HCT116 (cell line): ENCODE measurements around the gene STING1. TPM values are rescaled to one million over a fixed set of nuclear protein-coding genes. Genes with fewer than 3 reads are reported as not detected.

Source experiments
- ATAC-seq: fragments of 200-7000 bp; cut with Tn5 transposase; 2 replicates; pipeline ENCODE4 v1.9.1; 2020; ENCODE audit warnings: mild to moderate bottlenecking, moderate library complexity
- BruUV-seq: library from RNA; stranded (reverse); fragments of 400-500 nt; replicated peaks from 2 replicates; lab custom pipeline; 2021; lab: Mats Ljungman, UMichigan
- CTCF ChIA-PET: fragments of 300-600 bp; sonication (Branson Sonifier 250); formaldehyde crosslinking; loops from one replicate; lab custom pipeline; 2021; ENCODE audit warnings: antibody characterized with exemption; lab: Charles Lee
- POLR2A ChIA-PET: fragments of 300-600, 350-600 bp; sonication (Branson Sonifier 250); formaldehyde crosslinking; loops from one replicate; lab custom pipeline; 2021; ENCODE audit warnings: antibody characterized with exemption; lab: Charles Lee
- RAD21 ChIA-PET, 2 experiments: fragments of 300-600 bp; sonication (Branson Sonifier 250); formaldehyde crosslinking; loops; one replicate each; lab custom pipeline; 2023; ENCODE audit warnings: low total read pairs in 2 of 2; ENCODE audit not compliant: uncharacterized antibody in 2 of 2, unreplicated experiment in 2 of 2, low non-redundant PET in 1 of 2; lab: Charles Lee
- DNase-seq: peaks from one replicate; pipeline ENCODE4 v3.0.0-alpha.2; 2010; ENCODE audit warnings: low read depth, low spot score
- H2AFZ ChIP-seq: fragments of 200-600 bp; shearing (Covaris generic), sonication (generic); 2 replicates; pipeline ENCODE4 v1.6.1; 2017; ENCODE audit warnings: low read depth, mixed run types, mixed read lengths, antibody characterized with exemption, low read length; ENCODE audit not compliant: poor library complexity, severe bottlenecking
- H3K27ac ChIP-seq: 2 replicates; pipeline ENCODE4 v1.5.1; 2012; ENCODE audit warnings: low read depth, low read length
- H3K27me3 ChIP-seq: fragments of 200-600 bp; sonication (generic); 2 replicates; pipeline ENCODE4 v1.6.1; 2016; ENCODE audit warnings: mixed run types, low read length, mixed read lengths; ENCODE audit not compliant: insufficient read depth
- H3K36me3 ChIP-seq, 2 experiments: fragments of 200-500 bp in 1 of 2; fragments of 200-600 bp in 1 of 2; sonication (Bioruptor generic) in 1 of 2; sonication (generic) in 1 of 2; 2 replicates each; pipeline versions ENCODE4 v1.5.1 to v1.6.1; 2014 to 2016; ENCODE audit warnings: low read length in 2 of 2, inconsistent platforms in 1 of 2, mixed read lengths in 1 of 2, mixed run types in 1 of 2; ENCODE audit not compliant: insufficient read depth in 2 of 2, control insufficient read depth in 1 of 2
- H3K4me1 ChIP-seq, 2 experiments: fragments of 200-600 bp in 1 of 2; sonication (generic) in 1 of 2; 2 replicates each; pipeline versions ENCODE4 v1.5.1 to v1.6.1; 2012 to 2017; ENCODE audit warnings: low read length in 2 of 2, inconsistent platforms in 1 of 2, mild to moderate bottlenecking in 1 of 2, mixed read lengths in 1 of 2, mixed run types in 1 of 2, moderate library complexity in 1 of 2; ENCODE audit not compliant: insufficient read depth in 2 of 2, control insufficient read depth in 1 of 2
- H3K4me2 ChIP-seq: fragments of 200-600 bp; sonication (generic); 2 replicates; pipeline ENCODE4 v1.6.1; 2017; ENCODE audit warnings: mixed run types, low read length, mixed read lengths
- H3K4me3 ChIP-seq, 2 experiments: fragments of 200-600 bp in 1 of 2; sonication (generic) in 1 of 2; replicated peaks in 1 of 2; 2 replicates each; pipeline ENCODE4 v1.5.1; 2011 to 2016; ENCODE audit warnings: low read length in 2 of 2, control low read depth in 1 of 2, low read depth in 1 of 2, mild to moderate bottlenecking in 1 of 2, mixed read lengths in 1 of 2, mixed run types in 1 of 2
- H3K79me2 ChIP-seq: fragments of 200-600 bp; sonication (generic); 2 replicates; pipeline ENCODE4 v1.6.1; 2017; ENCODE audit warnings: mild to moderate bottlenecking, mixed run types, low read length, moderate library complexity, mixed read lengths; ENCODE audit not compliant: insufficient read depth
- H3K9ac ChIP-seq: fragments of 200-600 bp; sonication (generic); 2 replicates; pipeline ENCODE4 v1.6.1; 2016; ENCODE audit warnings: low read length, mixed read lengths
- H3K9me2 ChIP-seq: fragments of 200-600 bp; sonication (generic), shearing (Covaris generic); 2 replicates; pipeline ENCODE4 v1.6.1; 2017; ENCODE audit warnings: mixed run types, mild to moderate bottlenecking, moderate library complexity; ENCODE audit not compliant: insufficient read depth
- H3K9me3 ChIP-seq, 2 experiments: fragments of 200-500 bp in 1 of 2; fragments of 200-600 bp in 1 of 2; sonication (Bioruptor generic) in 1 of 2; sonication (generic) in 1 of 2; 2 replicates each; pipeline ENCODE4 v1.6.1; 2014 to 2017; ENCODE audit warnings: low read length in 2 of 2, mixed read lengths in 2 of 2, inconsistent platforms in 1 of 2, low read depth in 1 of 2, mild to moderate bottlenecking in 1 of 2, mixed run types in 1 of 2, moderate library complexity in 1 of 2; ENCODE audit not compliant: control insufficient read depth in 1 of 2, insufficient read depth in 1 of 2
- H4K20me1 ChIP-seq: fragments of 200-600 bp; sonication (generic), shearing (Covaris generic); 2 replicates; pipeline ENCODE4 v1.6.1; 2017; ENCODE audit warnings: mixed run types, mild to moderate bottlenecking, moderate library complexity; ENCODE audit not compliant: insufficient read depth
- ATF3 ChIP-seq: IDR thresholded peaks from 2 replicates; pipeline ENCODE4 v1.6.1; 2012
- CBX3 ChIP-seq: IDR thresholded peaks from 2 replicates; pipeline ENCODE4 v1.6.1; 2012; ENCODE audit warnings: low read depth
- CTCF ChIP-seq, 3 experiments: fragments of 200-600 bp in 1 of 3; sonication (generic) in 1 of 3; IDR thresholded peaks in 2 of 3; conservative IDR thresholded peaks in 1 of 3; 2 replicates each; pipeline ENCODE4 v1.5.1; 2012 to 2017; ENCODE audit warnings: low read depth in 2 of 3, low read length in 2 of 3, antibody characterized with exemption in 1 of 3, borderline replicate concordance in 1 of 3, control low read depth in 1 of 3, mild to moderate bottlenecking in 1 of 3, mixed read lengths in 1 of 3, mixed run types in 1 of 3, moderate library complexity in 1 of 3; ENCODE audit not compliant: insufficient read depth in 1 of 3
- EGR1 ChIP-seq: IDR thresholded peaks from 2 replicates; pipeline ENCODE4 v1.6.1; 2012; ENCODE audit warnings: low read depth
- ELF1 ChIP-seq: IDR thresholded peaks from 2 replicates; pipeline ENCODE4 v1.6.1; 2012; ENCODE audit warnings: low read depth, borderline replicate concordance
- EZH2 ChIP-seq: fragments of 200-600 bp; sonication (generic); IDR thresholded peaks from 2 replicates; pipeline ENCODE4 v1.6.1; 2017; ENCODE audit warnings: antibody characterized with exemption, mixed run types
- EZH2phosphoT487 ChIP-seq: fragments of 200-600 bp; IDR thresholded peaks from 2 replicates; pipeline ENCODE4 v1.6.1; 2018; ENCODE audit warnings: antibody characterized with exemption, borderline replicate concordance
- JUND ChIP-seq: IDR thresholded peaks from 2 replicates; pipeline ENCODE4 v1.6.1; 2012
- POLR2AphosphoS5 ChIP-seq: IDR thresholded peaks from 2 replicates; pipeline ENCODE4 v1.6.1; 2011; ENCODE audit warnings: mild to moderate bottlenecking, low read depth, low read length, moderate library complexity
- RAD21 ChIP-seq: IDR thresholded peaks from 2 replicates; pipeline ENCODE4 v1.6.1; 2012; ENCODE audit warnings: low read depth, mild to moderate bottlenecking
- REST ChIP-seq: IDR thresholded peaks from 2 replicates; pipeline ENCODE4 v1.6.1; 2012; ENCODE audit warnings: low read depth
- SIN3A ChIP-seq: IDR thresholded peaks from 2 replicates; pipeline ENCODE4 v1.6.1; 2012; ENCODE audit warnings: low read depth
- SRF ChIP-seq: IDR thresholded peaks from 2 replicates; pipeline ENCODE4 v1.6.1; 2012; ENCODE audit warnings: low read depth
- TCF7L2 ChIP-seq: IDR thresholded peaks from 2 replicates; pipeline ENCODE4 v1.7.0; 2011; ENCODE audit warnings: borderline replicate concordance, inconsistent platforms; ENCODE audit not compliant: insufficient read depth, insufficient read length; ENCODE audit errors: extremely low read depth
- YY1 ChIP-seq: IDR thresholded peaks from 2 replicates; pipeline ENCODE4 v1.6.1; 2011; ENCODE audit warnings: low read length, low read depth, moderate library complexity, mild to moderate bottlenecking; ENCODE audit not compliant: insufficient replicate concordance; ENCODE audit errors: extremely low read depth
- ZBTB33 ChIP-seq: IDR thresholded peaks from 2 replicates; pipeline ENCODE4 v1.6.1; 2011; ENCODE audit warnings: mild to moderate bottlenecking, low read length, moderate library complexity; ENCODE audit not compliant: insufficient replicate concordance; ENCODE audit errors: extremely low read depth
- ZNF274 ChIP-seq: fragments of 200-500 bp; sonication (Bioruptor generic); IDR thresholded peaks from 2 replicates; pipeline ENCODE4 v1.6.1; 2014; ENCODE audit warnings: mild to moderate bottlenecking, low read depth, low read length, inconsistent platforms
- intact Hi-C: fragments of 100-400 bp; cut with micrococcal nuclease; formaldehyde crosslinking; loops from 2 replicates; pipeline ENCODE4 v1.10.0; 2022
- total RNA-seq: library from RNA; stranded (reverse); gene quantifications from one replicate; pipeline ENCODE4 v1.2.1, GENCODE V29; 2021; ENCODE audit not compliant: unreplicated experiment

Gene STING1
- total RNA-seq, 1 experiment from 2014 or later, result 17.7 TPM

- no TSS peak for BruUV-seq
- intact Hi-C loops, result no loop called here
- TF ChIP-seq YY1, result no peak
- no peak for TF ChIP-seq TCF7L2
- TF ChIP-seq EGR1, result no peak
- no peak for TF ChIP-seq EZH2
- no peak for TF ChIP-seq POLR2AphosphoS5
- TF ChIP-seq EZH2phosphoT487, result no peak
- TF ChIP-seq JUND, result no peak
- TF ChIP-seq SRF, result no peak
- TF ChIP-seq SIN3A, result no peak
- TF ChIP-seq ZBTB33, result no peak
- TF ChIP-seq ZNF274, result no peak
- TF ChIP-seq ELF1, result no peak
- no peak for TF ChIP-seq CBX3
- TF ChIP-seq RAD21, result no peak
- TF ChIP-seq ATF3, result no peak
- TF ChIP-seq REST, result no peak
- TF ChIP-seq CTCF (IDR thresholded peaks at IDR 0.05 in 2 of 3, conservative IDR thresholded peaks at IDR 0.05 in 1 of 3; ENCODE audit: borderline replicate concordance in 1 of 3, insufficient read depth in 1 of 3, low read depth in 2 of 3, low read length in 2 of 3), result no peak
- Histone ChIP-seq H3K79me2 (no peaks in the 10 kb centered on the region), H3K9me2 (no peaks in the 10 kb centered on the region), H4K20me1 (no peaks in the 10 kb centered on the region), H3K9me3 (no peaks in the 10 kb centered on the region), H3K27me3 (no peaks in the 10 kb centered on the region), H3K4me2 (no peak overlapping the region), H3K4me1 (peaks cover 9% of the 10 kb centered on the region in 2 experiments; a peak in 2 of 4 replicates), H2AFZ (no peak overlapping the region), H3K27ac (no peak overlapping the region), H3K4me3 (no peak overlapping the region), H3K9ac (no peak overlapping the region), H3K36me3 (no peaks in the 10 kb centered on the region)
- CTCF ChIA-PET, result no interaction called here
- ATAC-seq (no peak), DNase-seq (no peak)
- POLR2A ChIA-PET, result no interaction called here
- RAD21 ChIA-PET, result no interaction called here
Measured at GRCh38 chr5:139472386-139473030, 10.1 kb downstream of the STING1 start.
